ENCODE results near the gene ARHGAP26. TPM values are rescaled to one million over a fixed set of nuclear protein-coding genes. Genes with fewer than 3 reads are reported as not detected.

The ARHGAP26 gene
- total RNA-seq, 1 donor from 2014 or later: 8.6 TPM

- Histone ChIP-seq H3K27me3 (ENCODE audit: control insufficient read depth, insufficient read depth, low read length) (no peaks in the 10 kb centered on the region), H3K4me3 (ENCODE audit: low read depth, low read length) (no peak overlapping the region), H3K36me3 (ENCODE audit: control insufficient read depth, insufficient read depth, low read length) (no peaks in the 10 kb centered on the region)
- TF ChIP-seq CTCF (IDR thresholded peaks at IDR 0.05; ENCODE audit: insufficient read depth, low read length, poor library complexity, severe bottlenecking): no peak
- no peak for DNase-seq (ENCODE audit: low read depth)
Observed at GRCh38 chr5:143046314-143046713, 276.1 kb downstream of the ARHGAP26 start.

DNA sequence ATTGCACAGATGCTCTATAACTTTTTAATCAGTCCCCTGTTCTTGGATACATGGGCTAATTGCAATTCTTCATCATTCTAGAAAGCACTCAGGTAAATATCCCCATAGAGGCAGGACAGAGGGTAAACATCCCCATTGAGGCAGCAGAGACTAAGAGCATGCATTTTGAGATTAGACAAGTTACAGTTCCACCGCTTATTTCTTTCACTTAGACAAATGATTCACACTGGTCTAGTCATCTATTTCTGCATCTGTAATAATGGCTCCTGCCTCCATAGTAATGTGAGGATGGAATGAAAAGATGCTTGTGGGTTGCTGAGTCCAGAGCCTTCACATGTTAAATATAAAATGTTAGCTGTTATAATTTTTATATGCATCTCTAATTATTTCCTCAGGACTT, 276.9 kb downstream of the ARHGAP26 start:
- no peaks in the 10 kb centered on the region for H3K36me3 ChIP-seq (ENCODE audit: control insufficient read depth, insufficient read depth, low read length)
- no peaks in the 10 kb centered on the region for H3K27me3 ChIP-seq (ENCODE audit: control insufficient read depth, insufficient read depth, low read length)
- no peak for DNase-seq (ENCODE audit: low read depth)
- no peak for TF ChIP-seq CTCF (IDR thresholded peaks at IDR 0.05; ENCODE audit: insufficient read depth, low read length, poor library complexity, severe bottlenecking)
- H3K4me3 ChIP-seq (ENCODE audit: low read depth, low read length): no peak overlapping the region

DNA sequence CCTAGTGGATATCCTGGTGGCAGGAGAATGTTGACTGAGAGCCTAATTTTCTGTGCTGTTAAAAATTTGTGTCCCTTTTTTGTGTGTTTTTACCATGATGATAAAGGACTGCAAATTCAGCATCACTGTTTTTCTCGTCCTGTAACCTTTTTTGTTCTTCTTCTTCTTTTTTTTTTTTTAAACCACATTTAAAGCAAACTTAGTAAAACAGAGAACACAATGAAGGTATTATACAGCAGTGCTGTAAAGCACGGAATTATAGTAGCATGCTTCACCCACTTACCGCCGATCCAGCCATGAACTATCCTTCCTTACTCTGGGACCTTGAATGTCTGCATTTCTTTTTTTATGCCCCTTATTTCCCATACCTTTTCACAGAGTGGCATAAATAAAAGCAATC, 280.0 kb downstream of the ARHGAP26 start:
- Histone ChIP-seq H3K27me3 (ENCODE audit: control insufficient read depth, insufficient read depth, low read length) (no peaks in the 10 kb centered on the region), H3K36me3 (ENCODE audit: control insufficient read depth, insufficient read depth, low read length) (no peaks in the 10 kb centered on the region), H3K4me3 (ENCODE audit: low read depth, low read length) (no peak overlapping the region)
- no peak for DNase-seq (ENCODE audit: low read depth)
- TF ChIP-seq CTCF (IDR thresholded peaks at IDR 0.05; ENCODE audit: insufficient read depth, low read length, poor library complexity, severe bottlenecking): no peak

GRCh38 chr5:143051244-143052058, 281.3 kb downstream of the ARHGAP26 start:
- Histone ChIP-seq H3K27me3 (ENCODE audit: control insufficient read depth, insufficient read depth, low read length) (no peaks in the 10 kb centered on the region), H3K36me3 (ENCODE audit: control insufficient read depth, insufficient read depth, low read length) (no peaks in the 10 kb centered on the region), H3K4me3 (ENCODE audit: low read depth, low read length) (no peak overlapping the region)
- TF ChIP-seq CTCF (IDR thresholded peaks at IDR 0.05; ENCODE audit: insufficient read depth, low read length, poor library complexity, severe bottlenecking): no peak
- peak; percentile 85 for DNase-seq (ENCODE audit: low read depth)

DNA sequence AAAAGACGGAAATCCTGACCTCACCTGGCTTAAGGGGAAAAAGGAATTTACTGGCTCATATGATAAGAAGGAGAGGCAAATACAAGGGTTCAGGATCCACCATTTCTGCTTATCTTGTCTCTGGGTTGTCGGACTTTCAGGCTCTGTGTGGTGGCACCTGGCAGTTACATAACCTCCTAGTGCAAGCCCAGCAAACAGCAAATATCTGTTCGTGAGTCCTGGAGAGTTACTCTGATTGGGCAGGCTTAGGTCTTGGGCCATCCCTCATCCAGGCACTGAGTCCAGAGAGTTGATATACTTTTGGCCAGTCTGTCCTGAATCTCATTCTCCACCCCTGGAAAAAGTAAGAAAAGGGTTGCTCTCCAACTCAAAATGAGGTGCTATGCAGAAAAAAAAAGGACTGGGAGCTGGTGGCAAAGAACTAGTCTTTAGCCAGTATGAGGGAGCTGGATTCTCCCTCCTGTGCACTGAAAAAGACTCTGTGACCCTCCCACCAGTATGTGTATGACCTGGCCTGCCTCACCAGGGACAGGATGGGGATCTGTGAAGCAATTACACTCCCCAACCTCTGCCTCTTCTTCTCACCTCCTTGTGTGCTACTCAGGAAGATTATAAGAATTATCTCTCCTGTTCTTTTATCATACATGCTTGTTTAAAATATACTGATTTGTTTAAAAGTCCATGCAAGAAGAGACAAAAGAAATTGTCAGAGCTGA, 282.9 kb downstream of the ARHGAP26 start:
- H3K36me3 ChIP-seq (ENCODE audit: control insufficient read depth, insufficient read depth, low read length): no peaks in the 10 kb centered on the region
- no peak for DNase-seq (ENCODE audit: low read depth)
- TF ChIP-seq CTCF (IDR thresholded peaks at IDR 0.05; ENCODE audit: insufficient read depth, low read length, poor library complexity, severe bottlenecking): no peak
- H3K4me3 ChIP-seq (ENCODE audit: low read depth, low read length): no peak overlapping the region
- no peaks in the 10 kb centered on the region for H3K27me3 ChIP-seq (ENCODE audit: control insufficient read depth, insufficient read depth, low read length)
